ENCODE results near the gene FER. TPM values are rescaled to one million over a fixed set of nuclear protein-coding genes. Genes with fewer than 3 reads are reported as not detected.

Gene FER
- total RNA-seq, 1 experiment from 2014 or later = 18.0 TPM

DNA sequence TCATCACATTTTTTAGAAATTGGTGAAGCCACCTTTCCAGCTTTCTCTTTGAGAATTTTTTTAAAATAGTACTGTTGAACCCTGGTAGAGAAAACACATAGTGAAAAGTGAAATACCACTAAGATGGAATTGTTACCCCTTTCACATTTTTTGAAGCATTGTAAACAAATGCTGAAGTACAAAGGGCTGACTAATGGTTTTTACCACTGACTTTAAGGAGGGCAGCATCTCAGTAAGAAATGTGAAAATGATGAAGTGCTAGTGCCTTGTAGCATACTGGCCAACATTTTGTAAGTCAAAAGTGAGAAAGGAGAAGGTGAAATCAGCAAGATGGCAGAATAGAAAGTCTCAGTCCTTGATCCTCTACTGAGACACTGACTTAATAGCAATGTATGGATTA lies 341.5 kb downstream of the FER start:
- Histone ChIP-seq H3K23me2 (ENCODE audit: insufficient read length, low read depth, low read length, poor library complexity, severe bottlenecking) (no peaks in the 10 kb centered on the region), H2BK20ac (ENCODE audit: low read depth, low read length, poor library complexity, severe bottlenecking) (no peak overlapping the region), H4K5ac (ENCODE audit: insufficient read length, low read depth, low read length) (no peak overlapping the region), H3K14ac (ENCODE audit: insufficient read depth, low read length) (no peak overlapping the region), H2BK15ac (ENCODE audit: low read depth, low read length) (no peak overlapping the region), H3K9ac (ENCODE audit: extremely low read depth, insufficient read length, low read length) (no peak overlapping the region), H2BK5ac (ENCODE audit: insufficient read length, low read length) (no peak overlapping the region), H3K79me1 (ENCODE audit: insufficient read depth, low read depth, low read length, poor library complexity, severe bottlenecking) (no peaks in the 10 kb centered on the region), H3K4ac (ENCODE audit: low read depth, low read length) (no peak overlapping the region), H3K56ac (ENCODE audit: insufficient read length, low read depth, low read length) (no peak overlapping the region), H4K20me1 (ENCODE audit: control insufficient read depth, insufficient read depth, insufficient read length) (no peaks in the 10 kb centered on the region), H3K4me2 (ENCODE audit: insufficient read depth, insufficient read length, low read length) (no peak overlapping the region), H2AK5ac (ENCODE audit: insufficient read length, low read length) (no peak overlapping the region), H3K23ac (ENCODE audit: insufficient read length, low read depth, low read length) (no peak overlapping the region), H3K18ac (ENCODE audit: insufficient read length, low read depth, low read length) (no peak overlapping the region), H2BK120ac (ENCODE audit: low read depth, low read length, poor library complexity, severe bottlenecking) (no peak overlapping the region), H3T11ph (ENCODE audit: low read length) (no peak overlapping the region), H3K27ac (ENCODE audit: insufficient read length, low read depth, low read length) (no peak overlapping the region), H3K27me3 (ENCODE audit: insufficient read depth, low read length) (no peaks in the 10 kb centered on the region), H2AFZ (ENCODE audit: low read length) (no peak overlapping the region), H3K9me3 (ENCODE audit: control insufficient read depth, low read depth, low read length) (no peaks in the 10 kb centered on the region), H2BK12ac (ENCODE audit: insufficient read length, low read depth, low read length) (no peak overlapping the region), H3K4me1 (ENCODE audit: insufficient read depth, low read length) (no peaks in the 10 kb centered on the region), H4K91ac (ENCODE audit: insufficient read length, low read depth, low read length) (no peak overlapping the region), H3K79me2 (ENCODE audit: insufficient read depth, low read length) (no peaks in the 10 kb centered on the region), H4K8ac (replicated peaks; ENCODE audit: insufficient read length, low read depth, low read length) (no peak overlapping the region)
- Mint-ChIP-seq H3K27ac (no peak overlapping the region), H3K27me3 (ENCODE audit: low read depth) (no peaks in the 10 kb centered on the region), H3K36me3 (ENCODE audit: insufficient read depth in 1 of 3, low read depth in 3 of 3) (no peaks in the 10 kb centered on the region), H3K4me1 (peaks cover 5 to 8% of the 10 kb centered on the region in 2 experiments; a peak in 3 of 4 replicates), H3K9me3 (no peaks in the 10 kb centered on the region), H3K4me3 (no peak overlapping the region)
- TF ChIP-seq, protein P1, sequence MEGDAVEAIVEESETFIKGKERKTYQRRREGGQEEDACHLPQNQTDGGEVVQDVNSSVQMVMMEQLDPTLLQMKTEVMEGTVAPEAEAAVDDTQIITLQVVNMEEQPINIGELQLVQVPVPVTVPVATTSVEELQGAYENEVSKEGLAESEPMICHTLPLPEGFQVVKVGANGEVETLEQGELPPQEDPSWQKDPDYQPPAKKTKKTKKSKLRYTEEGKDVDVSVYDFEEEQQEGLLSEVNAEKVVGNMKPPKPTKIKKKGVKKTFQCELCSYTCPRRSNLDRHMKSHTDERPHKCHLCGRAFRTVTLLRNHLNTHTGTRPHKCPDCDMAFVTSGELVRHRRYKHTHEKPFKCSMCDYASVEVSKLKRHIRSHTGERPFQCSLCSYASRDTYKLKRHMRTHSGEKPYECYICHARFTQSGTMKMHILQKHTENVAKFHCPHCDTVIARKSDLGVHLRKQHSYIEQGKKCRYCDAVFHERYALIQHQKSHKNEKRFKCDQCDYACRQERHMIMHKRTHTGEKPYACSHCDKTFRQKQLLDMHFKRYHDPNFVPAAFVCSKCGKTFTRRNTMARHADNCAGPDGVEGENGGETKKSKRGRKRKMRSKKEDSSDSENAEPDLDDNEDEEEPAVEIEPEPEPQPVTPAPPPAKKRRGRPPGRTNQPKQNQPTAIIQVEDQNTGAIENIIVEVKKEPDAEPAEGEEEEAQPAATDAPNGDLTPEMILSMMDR (conservative IDR thresholded peaks at IDR 0.05) = no peak
- no peak for DNase-seq
